GM13976 (cell line): ENCODE results near the gene ADSL.

Experiments
- DNase-seq: peaks from one replicate; pipeline ENCODE4 v3.0.0; 2012; ENCODE audit warnings: low spot score
- CTCF ChIP-seq: IDR thresholded peaks from 2 replicates; pipeline ENCODE4 v1.5.1; 2012; ENCODE audit warnings: borderline replicate concordance, mild to moderate bottlenecking; ENCODE audit not compliant: insufficient read depth; ENCODE audit errors: extremely low read depth, missing control alignments, control extremely low read depth
- in situ Hi-C: fragments of 300-500 bp; cut with MboI; formaldehyde crosslinking; loops from one replicate; pipeline ENCODE4 v1.12.0; 2022; ENCODE audit warnings: low sequenced_read_pairs, mixed read lengths, inconsistent platforms; ENCODE audit not compliant: unreplicated experiment

ADSL gene

DNA sequence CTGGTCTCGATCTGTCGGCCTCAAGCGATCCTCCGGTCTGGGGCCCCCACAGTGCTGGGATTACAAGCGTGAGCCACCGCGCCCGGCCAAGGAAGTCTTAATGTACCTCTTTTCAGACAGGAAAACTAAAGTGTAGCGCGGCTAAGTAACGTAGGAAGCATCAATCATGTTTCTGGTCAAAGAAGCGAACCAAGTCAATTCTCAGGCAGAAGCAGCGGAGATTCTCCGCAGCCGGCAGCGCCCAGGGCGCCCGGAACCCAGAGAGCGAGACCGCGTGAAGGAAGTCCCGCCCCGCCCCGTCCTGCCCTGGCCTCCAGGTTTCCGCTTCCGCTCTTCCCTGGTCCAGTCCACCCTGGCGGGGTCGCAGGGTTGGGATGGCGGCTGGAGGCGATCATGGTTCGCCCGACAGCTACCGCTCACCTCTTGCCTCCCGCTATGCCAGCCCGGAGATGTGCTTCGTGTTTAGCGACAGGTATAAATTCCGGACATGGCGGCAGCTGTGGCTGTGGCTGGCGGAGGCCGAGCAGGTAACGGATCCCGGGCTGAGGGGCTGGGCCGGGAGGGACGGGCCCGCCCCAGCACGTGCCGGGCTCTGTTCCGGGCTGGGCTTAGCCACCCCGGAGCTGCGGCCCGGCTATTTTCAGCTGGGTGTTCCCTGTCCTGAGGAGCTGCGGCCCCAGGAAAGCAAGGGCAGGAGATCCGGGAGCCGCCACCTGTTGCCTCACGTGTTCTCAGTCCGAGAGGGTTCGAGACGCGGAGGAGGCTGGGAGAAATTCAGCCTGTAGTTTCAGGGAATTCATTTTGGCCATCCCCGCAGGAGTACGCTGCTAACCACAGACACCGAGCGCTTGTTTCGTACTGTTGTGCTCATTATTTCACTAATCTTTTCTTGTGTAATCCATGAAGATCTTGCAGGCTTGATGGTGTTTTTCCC lies at the start of gene ADSL:
Gene ADSL (plus strand): TSS at position 316 of the 934 bp plus-strand sequence. CDS start 59 bp downstream, at position 375.
- in situ Hi-C loops, result loop anchor here (10.0 kb wide), 1 partner anchor 312 kb away; no protein-coding TSS in a partner anchor
- no peak for TF ChIP-seq CTCF

DNA sequence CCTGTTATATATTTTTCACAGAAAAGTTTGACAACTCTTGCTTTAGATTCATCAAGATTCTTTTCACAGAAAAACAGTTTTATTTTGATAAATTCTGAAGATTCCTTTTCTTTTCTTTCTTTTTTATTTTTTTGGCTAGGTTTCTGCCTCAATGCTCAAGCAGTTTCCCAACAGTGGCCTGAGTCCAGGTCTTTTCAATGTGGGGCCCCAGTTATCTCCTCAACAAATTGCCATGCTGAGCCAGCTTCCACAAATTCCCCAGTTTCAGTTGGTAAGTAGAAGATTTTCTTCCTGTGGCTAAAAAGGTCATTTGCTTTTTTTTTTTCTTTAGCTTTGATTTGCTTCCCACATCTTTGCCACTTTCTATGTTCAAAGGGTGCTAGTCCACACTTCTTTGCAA lies 46.0 kb upstream of the ADSL start:
- in situ Hi-C loops, result no loop called here
- DNase-seq, result no peak
- no peak for TF ChIP-seq CTCF

More for the DNA sequence above, at the start of gene ADSL:
- DNase-seq, result peak; percentile 93

DNA sequence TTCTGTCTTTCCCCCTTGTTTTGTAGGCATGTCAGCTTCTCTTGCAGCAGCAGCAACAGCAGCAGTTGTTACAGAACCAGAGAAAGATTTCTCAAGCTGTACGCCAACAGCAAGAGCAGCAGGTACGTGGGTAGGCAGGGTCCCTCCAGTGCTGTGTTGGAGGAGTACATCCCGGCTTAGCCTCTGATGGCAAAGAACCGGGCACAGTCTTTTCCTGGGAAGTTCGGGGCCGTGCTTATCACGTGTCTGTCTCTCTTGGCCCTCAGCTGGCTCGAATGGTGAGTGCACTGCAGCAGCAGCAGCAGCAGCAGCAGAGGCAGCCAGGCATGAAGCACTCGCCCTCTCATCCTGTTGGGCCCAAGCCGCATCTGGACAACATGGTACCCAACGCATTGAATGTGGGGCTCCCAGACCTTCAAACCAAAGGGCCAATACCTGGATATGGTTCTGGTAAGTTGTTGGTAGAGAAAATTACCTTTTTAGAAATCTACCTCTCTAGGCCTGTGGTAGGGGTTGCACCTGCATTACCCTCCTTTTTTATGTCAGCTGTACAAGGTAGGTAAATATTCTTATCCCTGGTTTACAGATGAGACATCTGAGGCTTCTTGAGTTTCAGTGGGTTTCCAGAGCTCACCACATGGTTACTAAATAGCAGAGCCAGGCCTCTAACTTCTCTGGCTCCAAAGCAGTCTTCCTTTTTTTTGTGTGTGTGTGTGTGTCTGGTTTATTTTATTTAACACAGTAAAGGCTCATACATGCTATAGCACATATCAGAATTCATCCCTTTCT lies 45.2 kb upstream of the ADSL start:
- DNase-seq, result peak; percentile 59
- TF ChIP-seq CTCF, result no peak
- in situ Hi-C loops, result no loop called here

GRCh38 chr22:40302149-40302548 lies 44.2 kb upstream of the ADSL start:
- in situ Hi-C loops, result no loop called here
- no peak for TF ChIP-seq CTCF
- DNase-seq, result no peak

GRCh38 chr22:40305625-40306024 lies 40.7 kb upstream of the ADSL start:
- TF ChIP-seq CTCF, result no peak
- in situ Hi-C loops, result no loop called here
- DNase-seq, result no peak

- in situ Hi-C loops, result no loop called here
- TF ChIP-seq CTCF, result no peak
- DNase-seq, result no peak
Observed at GRCh38 chr22:40308999-40309573, 37.2 kb upstream of the ADSL start.
